Caco-2 (cell line): ENCODE measurements around the gene CHGA. TPM values are rescaled to one million over a fixed set of nuclear protein-coding genes. Genes with fewer than 3 reads are reported as not detected.

Experiments used
- BruUV-seq: library from RNA; stranded (reverse); fragments of 400-500 nt; replicated peaks from 2 replicates; lab custom pipeline; 2021; lab: Mats Ljungman, UMichigan
- CTCF ChIA-PET: fragments of 300-600 bp; sonication (Branson Sonifier 250); formaldehyde crosslinking; loops from one replicate; lab custom pipeline; 2022; ENCODE audit warnings: antibody characterized with exemption; lab: Charles Lee
- POLR2A ChIA-PET: fragments of 300-600 bp; sonication (Branson Sonifier 250); formaldehyde crosslinking; loops from one replicate; lab custom pipeline; 2022; ENCODE audit warnings: antibody characterized with exemption; lab: Charles Lee
- DNase-seq, 2 experiments: peaks; one replicate each; pipeline versions ENCODE4 v3.0.0 to v3.0.0-alpha.2; 2020 to 2022
- H3K27me3 ChIP-seq: replicated peaks from 2 replicates; pipeline ENCODE4 v1.6.0; 2011; ENCODE audit warnings: low read length; ENCODE audit not compliant: control insufficient read depth, insufficient read depth
- H3K36me3 ChIP-seq: 2 replicates; pipeline ENCODE4 v1.5.1; 2011; ENCODE audit warnings: low read length; ENCODE audit not compliant: control insufficient read depth, insufficient read depth
- H3K4me1 ChIP-seq: fragments of 250-450 bp; sonication (Bioruptor Pico); 2 replicates; pipeline ENCODE4 v1.5.1; 2020; ENCODE audit warnings: mild to moderate bottlenecking
- H3K4me3 ChIP-seq: 2 replicates; pipeline ENCODE4 v1.5.1; 2011; ENCODE audit warnings: low read depth, mild to moderate bottlenecking, control low read depth, low read length
- H3K9me3 ChIP-seq: fragments of 250-450 bp; sonication (Bioruptor Pico); 2 replicates; pipeline ENCODE4 v1.5.1; 2020; ENCODE audit warnings: mild to moderate bottlenecking, moderate library complexity
- H3K27ac Mint-ChIP-seq: one replicate; pipeline ENCODE4 v1.8.0; 2022; ENCODE audit warnings: mixed read lengths; ENCODE audit not compliant: unreplicated experiment
- H3K27me3 Mint-ChIP-seq: one replicate; pipeline ENCODE4 v1.8.0; 2022; ENCODE audit warnings: mixed read lengths; ENCODE audit not compliant: insufficient read depth, unreplicated experiment
- H3K36me3 Mint-ChIP-seq: one replicate; pipeline ENCODE4 v1.8.0; 2022; ENCODE audit warnings: mild to moderate bottlenecking, mixed read lengths; ENCODE audit not compliant: insufficient read depth, unreplicated experiment
- H3K4me1 Mint-ChIP-seq: one replicate; pipeline ENCODE4 v1.8.0; 2022; ENCODE audit warnings: low read depth, mixed read lengths; ENCODE audit not compliant: unreplicated experiment
- H3K4me3 Mint-ChIP-seq: one replicate; pipeline ENCODE4 v1.8.0; 2022; ENCODE audit warnings: mild to moderate bottlenecking, moderate library complexity, mixed read lengths; ENCODE audit not compliant: unreplicated experiment
- H3K9me3 Mint-ChIP-seq: one replicate; pipeline ENCODE4 v1.8.0; 2022; ENCODE audit warnings: mixed read lengths; ENCODE audit not compliant: unreplicated experiment
- CTCF ChIP-seq, 2 experiments: fragments of 200-600 bp in 1 of 2; IDR thresholded peaks; 1 replicate in 1 of 2; 2 replicates in 1 of 2; pipeline versions ENCODE4 v1.5.1 to v1.8.0; 2011 to 2022; ENCODE audit warnings: antibody characterized with exemption in 1 of 2, control low read depth in 1 of 2, inconsistent platforms in 1 of 2, low read depth in 1 of 2, low read length in 1 of 2, mild to moderate bottlenecking in 1 of 2, moderate library complexity in 1 of 2; ENCODE audit not compliant: insufficient read depth in 1 of 2, severe bottlenecking in 1 of 2, unreplicated experiment in 1 of 2
- intact Hi-C: fragments of 100-400 bp; cut with micrococcal nuclease; formaldehyde crosslinking; loops from one replicate; pipeline ENCODE4 v1.10.0; 2022; ENCODE audit not compliant: unreplicated experiment
- total RNA-seq: library from RNA; stranded (reverse); gene quantifications from 2 replicates; pipeline ENCODE4 v1.2.3, GENCODE V29; 2022

Gene CHGA
- total RNA-seq, 1 experiment from 2014 or later = not detected

- H3K36me3 Mint-ChIP-seq = peaks cover 22% of the 10 kb centered on the region
- Histone ChIP-seq H3K4me1 (no peaks in the 10 kb centered on the region), H3K36me3 (0 out of 2 replicates have a peak, but pooled peaks cover 2% of the 10 kb centered on the region), H3K9me3 (no peaks in the 10 kb centered on the region), H3K27me3 (no peaks in the 10 kb centered on the region), H3K4me3 (no peak overlapping the region)
- POLR2A ChIA-PET = no interaction called here
- no peak overlapping the region for H3K4me3 Mint-ChIP-seq
- no TSS peak for BruUV-seq
- no peak for DNase-seq
- H3K4me1 Mint-ChIP-seq = no peaks in the 10 kb centered on the region
- CTCF ChIA-PET = interaction anchor here (1.0 to 1.5 kb wide), 3 partner anchors 60 to 164 kb away, joined by 3 to 7 read pairs (median 5); partner anchors contain the start of gene ITPK1
- H3K9me3 Mint-ChIP-seq = no peaks in the 10 kb centered on the region
- no peak overlapping the region for H3K27ac Mint-ChIP-seq
- intact Hi-C loops = loop anchor here (5.0 kb wide), 1 partner anchor 141 kb away; no protein-coding TSS in a partner anchor
- no peak for TF ChIP-seq CTCF (IDR thresholded peaks at IDR 0.05; ENCODE audit: insufficient read depth in 1 of 2, low read depth in 1 of 2, low read length in 1 of 2, severe bottlenecking in 1 of 2, unreplicated experiment in 1 of 2)
- no peaks in the 10 kb centered on the region for H3K27me3 Mint-ChIP-seq
These were observed 28.3 kb downstream of the CHGA start for GRCh38 chr14:92951261-92951660.

DNA sequence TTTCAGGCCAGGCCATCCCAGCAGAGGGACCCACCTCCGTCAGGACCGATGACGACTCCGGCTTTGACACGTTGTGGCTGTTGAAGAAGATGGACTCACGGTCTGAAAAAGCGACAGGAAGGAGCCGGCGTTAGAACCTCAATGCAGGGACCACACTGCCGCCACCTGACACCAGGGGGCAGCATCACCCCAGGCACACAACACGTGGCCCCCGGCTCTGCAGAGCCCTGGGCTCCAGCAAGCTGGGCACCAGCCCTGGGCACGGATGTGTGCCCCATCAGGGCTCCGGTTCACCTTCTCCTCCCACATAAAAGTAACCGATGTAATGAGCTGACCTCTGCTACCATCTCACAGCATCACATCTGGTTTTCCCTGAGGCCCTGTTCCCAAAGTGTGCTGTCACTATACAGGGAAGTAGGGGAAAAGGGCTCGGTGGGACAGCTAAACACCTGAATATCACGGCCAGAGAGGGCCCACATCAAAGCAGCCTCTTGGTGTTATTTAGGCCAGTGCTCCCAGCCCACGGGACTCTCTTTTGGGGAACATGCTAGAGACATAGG is 29.0 kb downstream of the CHGA start:
- POLR2A ChIA-PET = no interaction called here
- no peaks in the 10 kb centered on the region for H3K27me3 Mint-ChIP-seq
- no peaks in the 10 kb centered on the region for H3K27me3 ChIP-seq
- H3K4me3 ChIP-seq = no peak overlapping the region
- DNase-seq = peak; percentile 52 to 79
- intact Hi-C loops = loop anchor here (1.0 to 5.0 kb wide), 4 partner anchors 140 to 227 kb away; no protein-coding TSS in a partner anchor
- CTCF ChIA-PET = interaction anchor here (0.6 to 1.5 kb wide), 6 partner anchors 59 to 352 kb away, joined by 3 to 7 read pairs (median 4); partner anchors contain the start of gene ITPK1
- H3K4me1 ChIP-seq = no peaks in the 10 kb centered on the region
- peak overlapping the region; percentile 11 for H3K27ac Mint-ChIP-seq
- no TSS peak for BruUV-seq
- H3K4me1 Mint-ChIP-seq = no peaks in the 10 kb centered on the region
- H3K9me3 Mint-ChIP-seq = no peaks in the 10 kb centered on the region
- no peaks in the 10 kb centered on the region for H3K9me3 ChIP-seq
- no peak overlapping the region for H3K4me3 Mint-ChIP-seq
- H3K36me3 Mint-ChIP-seq = peaks cover 15% of the 10 kb centered on the region
- peak; percentile 85 to 96 for TF ChIP-seq CTCF (IDR thresholded peaks at IDR 0.05; ENCODE audit: insufficient read depth in 1 of 2, low read depth in 1 of 2, low read length in 1 of 2, severe bottlenecking in 1 of 2, unreplicated experiment in 1 of 2)
- no peaks in the 10 kb centered on the region for H3K36me3 ChIP-seq

DNA sequence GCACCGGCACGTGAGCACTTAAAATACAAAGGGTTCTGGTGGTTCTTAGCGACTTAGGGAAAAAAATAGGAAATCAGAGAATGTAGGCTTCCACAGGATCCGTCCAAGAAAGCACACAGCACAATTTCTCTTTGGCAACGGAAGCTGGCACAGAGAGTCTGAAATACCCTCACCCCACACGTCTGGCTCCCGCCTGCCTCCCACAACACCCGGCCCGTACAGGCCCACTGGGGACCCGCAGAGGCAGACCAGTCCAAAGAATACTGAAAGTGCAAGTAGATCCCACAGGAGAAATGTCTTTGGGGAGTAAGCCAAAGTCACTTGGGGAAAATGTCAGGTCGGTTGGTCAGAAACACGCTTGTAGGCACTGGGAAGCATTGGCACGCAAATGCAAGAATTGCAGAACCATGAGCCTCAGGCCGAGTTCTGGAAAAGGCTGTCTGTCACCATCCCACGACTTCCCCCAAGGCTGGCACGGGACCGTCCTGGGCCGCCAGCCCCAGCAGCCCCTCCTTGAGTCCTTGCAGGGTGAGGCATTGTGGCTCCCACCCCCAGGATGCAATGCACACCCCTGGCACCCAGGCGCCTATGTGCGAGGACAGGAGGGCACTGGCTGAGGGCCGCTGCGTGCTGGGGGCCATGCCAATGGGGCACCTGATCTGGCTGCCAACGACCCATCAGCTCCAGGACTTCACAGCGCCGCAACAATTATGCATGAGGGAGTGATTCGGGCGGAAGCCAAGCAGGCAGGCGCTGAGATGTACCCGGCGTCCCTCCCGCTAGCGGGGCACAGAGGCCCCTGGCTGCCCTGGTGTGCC is 29.7 kb downstream of the CHGA start:
- no TSS peak for BruUV-seq
- Mint-ChIP-seq H3K9me3 (no peaks in the 10 kb centered on the region), H3K4me1 (no peaks in the 10 kb centered on the region), H3K27me3 (no peaks in the 10 kb centered on the region), H3K27ac (no peak overlapping the region), H3K36me3 (peaks cover 15% of the 10 kb centered on the region), H3K4me3 (no peak overlapping the region)
- Histone ChIP-seq H3K36me3 (no peaks in the 10 kb centered on the region), H3K9me3 (no peaks in the 10 kb centered on the region), H3K4me3 (no peak overlapping the region), H3K27me3 (no peaks in the 10 kb centered on the region), H3K4me1 (no peaks in the 10 kb centered on the region)
- intact Hi-C loops = loop anchor here (1.0 to 5.0 kb wide), 4 partner anchors 140 to 226 kb away; no protein-coding TSS in a partner anchor
- TF ChIP-seq CTCF (IDR thresholded peaks at IDR 0.05; ENCODE audit: insufficient read depth in 1 of 2, low read depth in 1 of 2, low read length in 1 of 2, severe bottlenecking in 1 of 2, unreplicated experiment in 1 of 2) = no peak
- ChIA-PET CTCF (interaction anchor here (0.6 to 1.5 kb wide), 6 partner anchors 59 to 351 kb away, joined by 3 to 7 read pairs (median 4); partner anchors contain the start of gene ITPK1), POLR2A (no interaction called here)
- no peak for DNase-seq
